ENCODE measurements around the gene CACNA1B. TPM values are rescaled to one million over a fixed set of nuclear protein-coding genes. Genes with fewer than 3 reads are reported as not detected.

Gene CACNA1B
- total and polyA plus RNA-seq, 2 donors (not counting 1 experiment from before 2014, with no cell fraction given): 0.01 to 0.17 TPM

DNA sequence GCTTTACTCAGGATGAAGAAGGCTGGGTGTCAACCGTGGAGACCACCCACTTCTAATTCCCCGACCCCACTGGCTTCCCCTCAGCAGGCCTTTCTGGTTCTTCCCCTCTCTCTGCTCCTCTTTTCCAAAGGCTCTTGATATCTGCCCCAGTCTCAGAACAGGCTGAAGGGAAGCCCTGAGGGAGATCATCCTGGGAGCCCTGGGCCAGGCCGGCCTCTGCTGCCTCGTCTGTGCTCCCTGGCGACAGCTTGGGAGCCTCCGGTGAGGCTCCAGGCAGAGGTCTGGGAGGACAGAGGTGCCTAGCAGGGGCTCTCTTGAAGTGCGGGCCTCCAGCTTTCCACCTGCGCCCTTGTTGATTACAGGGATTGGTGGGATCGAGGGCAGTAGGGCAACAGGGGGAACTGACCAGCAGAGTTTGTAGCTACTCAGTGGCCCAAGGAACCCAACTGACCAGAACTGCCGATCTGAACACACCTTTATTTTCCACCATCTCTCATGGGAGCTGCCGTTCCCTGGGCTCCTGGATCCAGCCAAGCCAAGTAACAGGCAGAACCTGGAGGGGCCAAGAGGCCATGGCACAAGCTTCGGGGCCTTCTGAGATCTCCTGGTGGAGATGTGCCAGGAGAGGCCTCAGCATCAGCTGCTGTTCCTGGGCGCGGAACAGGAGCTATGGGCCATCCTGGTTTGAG is 198.5 kb downstream of the CACNA1B start:
- no peaks in the 10 kb centered on the region for H3K27me3 ChIP-seq (ENCODE audit: control insufficient read depth, insufficient read depth, low read length)
- no peak overlapping the region for H2AFZ ChIP-seq (ENCODE audit: low read length)
- no peaks in the 10 kb centered on the region for H4K20me1 ChIP-seq (ENCODE audit: control insufficient read depth, extremely low read depth, insufficient read depth, low read length)
- H3K9me3 ChIP-seq (ENCODE audit: control insufficient read depth, insufficient read depth, low read depth, low read length): no peaks in the 10 kb centered on the region
- no peak for TF ChIP-seq EZH2 (IDR thresholded peaks at IDR 0.05; ENCODE audit: low read length, missing control alignments)
- TF ChIP-seq, protein P1, sequence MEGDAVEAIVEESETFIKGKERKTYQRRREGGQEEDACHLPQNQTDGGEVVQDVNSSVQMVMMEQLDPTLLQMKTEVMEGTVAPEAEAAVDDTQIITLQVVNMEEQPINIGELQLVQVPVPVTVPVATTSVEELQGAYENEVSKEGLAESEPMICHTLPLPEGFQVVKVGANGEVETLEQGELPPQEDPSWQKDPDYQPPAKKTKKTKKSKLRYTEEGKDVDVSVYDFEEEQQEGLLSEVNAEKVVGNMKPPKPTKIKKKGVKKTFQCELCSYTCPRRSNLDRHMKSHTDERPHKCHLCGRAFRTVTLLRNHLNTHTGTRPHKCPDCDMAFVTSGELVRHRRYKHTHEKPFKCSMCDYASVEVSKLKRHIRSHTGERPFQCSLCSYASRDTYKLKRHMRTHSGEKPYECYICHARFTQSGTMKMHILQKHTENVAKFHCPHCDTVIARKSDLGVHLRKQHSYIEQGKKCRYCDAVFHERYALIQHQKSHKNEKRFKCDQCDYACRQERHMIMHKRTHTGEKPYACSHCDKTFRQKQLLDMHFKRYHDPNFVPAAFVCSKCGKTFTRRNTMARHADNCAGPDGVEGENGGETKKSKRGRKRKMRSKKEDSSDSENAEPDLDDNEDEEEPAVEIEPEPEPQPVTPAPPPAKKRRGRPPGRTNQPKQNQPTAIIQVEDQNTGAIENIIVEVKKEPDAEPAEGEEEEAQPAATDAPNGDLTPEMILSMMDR (conservative IDR thresholded peaks at IDR 0.05 in 1 of 2, IDR thresholded peaks at IDR 0.05 in 1 of 2; ENCODE audit: low read depth in 1 of 2, low read length in 2 of 2): no peak
- no peaks in the 10 kb centered on the region for H3K36me3 ChIP-seq (ENCODE audit: control insufficient read depth, insufficient read depth, low read length)
- no peak overlapping the region for H3K9ac ChIP-seq (ENCODE audit: insufficient read depth, low read length)
- DNase-seq (ENCODE audit: low read depth in 2 of 2): no peak
- H3K79me2 ChIP-seq (ENCODE audit: control insufficient read depth, insufficient read depth, low read length): no peaks in the 10 kb centered on the region
- H3K4me2 ChIP-seq (ENCODE audit: extremely low read depth, insufficient read depth, low read length): no peak overlapping the region
- no peak overlapping the region for H3K4me3 ChIP-seq (replicated peaks in 1 of 4; ENCODE audit: control extremely low read depth in 1 of 4, insufficient read depth in 1 of 4, low read depth in 3 of 4, low read length in 4 of 4)
- no peaks in the 10 kb centered on the region for H3K4me1 ChIP-seq (ENCODE audit: control insufficient read depth, extremely low read depth, insufficient read depth, low read length)
- H3K27ac ChIP-seq (ENCODE audit: insufficient read depth, low read length): no peak overlapping the region

DNA sequence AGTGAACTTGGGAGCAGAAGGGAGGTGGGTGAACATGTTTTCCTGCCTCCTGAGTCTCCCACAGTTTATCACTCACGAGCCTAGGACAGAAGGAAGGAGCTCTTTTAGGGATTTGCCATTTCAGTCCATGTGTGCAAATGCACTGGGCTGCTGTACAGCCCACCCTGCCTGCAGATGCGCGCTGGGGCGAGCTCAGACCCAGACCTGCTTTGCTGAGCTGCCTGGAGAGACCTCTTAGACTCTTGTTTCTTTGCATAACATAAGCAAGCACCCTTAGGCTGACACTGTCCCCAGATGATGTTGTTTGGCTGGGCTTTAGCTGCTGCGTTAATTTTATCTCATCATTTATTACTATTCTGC is 199.0 kb downstream of the CACNA1B start:
- Histone ChIP-seq H3K27ac (ENCODE audit: insufficient read depth, low read length) (no peak overlapping the region), H3K36me3 (ENCODE audit: control insufficient read depth, insufficient read depth, low read length) (no peaks in the 10 kb centered on the region), H2AFZ (ENCODE audit: low read length) (no peak overlapping the region), H3K79me2 (ENCODE audit: control insufficient read depth, insufficient read depth, low read length) (no peaks in the 10 kb centered on the region), H3K4me3 (replicated peaks in 1 of 4; ENCODE audit: control extremely low read depth in 1 of 4, insufficient read depth in 1 of 4, low read depth in 3 of 4, low read length in 4 of 4) (no peak overlapping the region), H4K20me1 (ENCODE audit: control insufficient read depth, extremely low read depth, insufficient read depth, low read length) (no peaks in the 10 kb centered on the region), H3K4me1 (ENCODE audit: control insufficient read depth, extremely low read depth, insufficient read depth, low read length) (no peaks in the 10 kb centered on the region), H3K27me3 (ENCODE audit: control insufficient read depth, insufficient read depth, low read length) (no peaks in the 10 kb centered on the region), H3K9me3 (ENCODE audit: control insufficient read depth, insufficient read depth, low read depth, low read length) (no peaks in the 10 kb centered on the region), H3K4me2 (ENCODE audit: extremely low read depth, insufficient read depth, low read length) (no peak overlapping the region), H3K9ac (ENCODE audit: insufficient read depth, low read length) (no peak overlapping the region)
- TF ChIP-seq, protein P1 (conservative IDR thresholded peaks at IDR 0.05 in 1 of 2, IDR thresholded peaks at IDR 0.05 in 1 of 2; ENCODE audit: low read depth in 1 of 2, low read length in 2 of 2): no peak
- no peak for TF ChIP-seq EZH2 (IDR thresholded peaks at IDR 0.05; ENCODE audit: low read length, missing control alignments)
- DNase-seq (ENCODE audit: low read depth in 2 of 2): no peak

DNA sequence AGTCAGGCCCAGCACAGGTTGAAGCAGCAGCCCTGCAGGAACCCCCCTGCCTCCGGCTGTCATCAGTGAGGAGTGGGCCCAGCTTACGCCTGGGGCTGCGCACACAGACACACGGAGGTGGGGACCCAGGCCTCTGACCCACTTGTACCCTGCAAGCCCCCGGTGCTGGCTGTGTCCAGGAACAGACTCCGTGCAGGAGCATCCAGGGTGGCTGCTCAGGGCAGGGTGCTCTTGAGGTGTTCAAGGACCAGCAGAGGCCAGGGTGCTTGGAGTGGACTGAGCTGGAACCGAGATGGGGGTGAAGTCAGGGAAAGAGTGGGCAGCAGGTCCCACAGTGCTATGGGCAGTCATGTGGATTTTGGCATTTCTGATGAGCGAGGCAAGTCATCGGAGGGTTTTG is 199.5 kb downstream of the CACNA1B start:
- Histone ChIP-seq H3K79me2 (ENCODE audit: control insufficient read depth, insufficient read depth, low read length) (no peaks in the 10 kb centered on the region), H3K27me3 (ENCODE audit: control insufficient read depth, insufficient read depth, low read length) (no peaks in the 10 kb centered on the region), H3K4me3 (replicated peaks in 1 of 4; ENCODE audit: control extremely low read depth in 1 of 4, insufficient read depth in 1 of 4, low read depth in 3 of 4, low read length in 4 of 4) (no peak overlapping the region), H4K20me1 (ENCODE audit: control insufficient read depth, extremely low read depth, insufficient read depth, low read length) (no peaks in the 10 kb centered on the region), H3K4me1 (ENCODE audit: control insufficient read depth, extremely low read depth, insufficient read depth, low read length) (no peaks in the 10 kb centered on the region), H3K4me2 (ENCODE audit: extremely low read depth, insufficient read depth, low read length) (no peak overlapping the region), H3K36me3 (ENCODE audit: control insufficient read depth, insufficient read depth, low read length) (no peaks in the 10 kb centered on the region), H3K9ac (ENCODE audit: insufficient read depth, low read length) (no peak overlapping the region), H3K27ac (ENCODE audit: insufficient read depth, low read length) (no peak overlapping the region), H3K9me3 (ENCODE audit: control insufficient read depth, insufficient read depth, low read depth, low read length) (no peaks in the 10 kb centered on the region), H2AFZ (ENCODE audit: low read length) (no peak overlapping the region)
- no peak for DNase-seq (ENCODE audit: low read depth in 2 of 2)
- no peak for TF ChIP-seq EZH2 (IDR thresholded peaks at IDR 0.05; ENCODE audit: low read length, missing control alignments)
- TF ChIP-seq, protein P1 (conservative IDR thresholded peaks at IDR 0.05 in 1 of 2, IDR thresholded peaks at IDR 0.05 in 1 of 2; ENCODE audit: low read depth in 1 of 2, low read length in 2 of 2): no peak

Measured in fibroblast of lung (primary cell).